ENCODE results near the gene KRTAP5-6.

Gene KRTAP5-6

GRCh38 chr11:1746956-1747752, 50.2 kb downstream of the KRTAP5-6 start:
- Histone ChIP-seq H3K4me3 (ENCODE audit: extremely low read depth, insufficient read depth, low read length, poor library complexity, severe bottlenecking) (no peak overlapping the region), H3K4me1 (ENCODE audit: control insufficient read depth, insufficient read depth, low read length, poor library complexity, severe bottlenecking) (peaks cover 2% of the 10 kb centered on the region)
- WGBS, 2 experiments (ENCODE audit: insufficient coverage in 2 of 2): 91 to 94% methylated on average over 12 to 13 of the region's 21 CpGs

More at GRCh38 chr11:1746956-1747752, 50.2 kb downstream of the KRTAP5-6 start:
- Histone ChIP-seq H3K36me3 (ENCODE audit: control insufficient read depth, insufficient read depth, low read length) (no peaks in the 10 kb centered on the region), H3K9me3 (ENCODE audit: control insufficient read depth, low read length) (no peaks in the 10 kb centered on the region), H3K27ac (ENCODE audit: low read depth, low read length, severe bottlenecking) (no peak overlapping the region)
